K562 (cell line): ENCODE results near the gene HMOX1. TPM values are rescaled to one million over a fixed set of nuclear protein-coding genes. Genes with fewer than 3 reads are reported as not detected.

ENCODE experiments used
- ATAC-seq: fragments of 200-7000 bp; cut with Tn5 transposase; 3 replicates; pipeline ENCODE4 v1.9.1; 2020; ENCODE audit warnings: moderate library complexity
- BruUV-seq: library from RNA; stranded (reverse); fragments of 400-500 nt; replicated peaks from 2 replicates; lab custom pipeline; 2021; lab: Mats Ljungman, UMichigan
- CTCF ChIA-PET: fragments of 300-600 bp; formaldehyde crosslinking; extraction: SDS; loops from one replicate; lab custom pipeline; 2021; ENCODE audit warnings: low intra/inter-chr PET ratio; lab: Yijun Ruan, JAX
- POLR2A ChIA-PET: fragments of 300-600, 350-650 bp; sonication (Branson Sonifier 250); formaldehyde crosslinking; extraction: SDS; loops from one replicate; lab custom pipeline; 2021; ENCODE audit warnings: antibody characterized with exemption, inconsistent platforms; lab: Yijun Ruan, JAX
- DNase-seq, 4 experiments: peaks; one replicate each; pipeline versions ENCODE4 v3.0.0 to v3.0.0-alpha.2; 2011 to 2018; ENCODE audit warnings: low spot score in 3 of 4, mixed read lengths in 3 of 4; ENCODE audit errors: extremely low read depth in 1 of 4
- FAIRE-seq: peaks from 2 replicates; lab custom pipeline; 2011; peaks lifted over from hg19 to GRCh38; lab: Jason Lieb, UNC
- H2AFZ ChIP-seq: 2 replicates; pipeline ENCODE4 v1.6.0; 2011; ENCODE audit warnings: low read depth, low read length, control low read depth, inconsistent platforms
- H3K27ac ChIP-seq: fragments of 200-600 bp; 3 replicates; pipeline ENCODE4 v1.8.0; 2011; ENCODE audit warnings: low read depth, mild to moderate bottlenecking, control low read depth, inconsistent platforms, low read length, moderate library complexity, mixed read lengths; ENCODE audit errors: extremely low read depth
- H3K27me3 ChIP-seq, 2 experiments: fragments of 300-600 bp in 1 of 2; 2 replicates in 1 of 2; 3 replicates in 1 of 2; pipeline versions ENCODE4 v1.6.0 to v1.8.0; 2011; ENCODE audit warnings: inconsistent platforms in 2 of 2, low read length in 2 of 2, mild to moderate bottlenecking in 1 of 2, mixed read lengths in 1 of 2, moderate library complexity in 1 of 2; ENCODE audit not compliant: control insufficient read depth in 2 of 2, insufficient read depth in 2 of 2
- H3K36me3 ChIP-seq: fragments of 300-600 bp; 3 replicates; pipeline ENCODE4 v1.8.0; 2011; ENCODE audit warnings: mild to moderate bottlenecking, low read length, inconsistent platforms; ENCODE audit not compliant: control insufficient read depth, insufficient read depth
- H3K4me1 ChIP-seq, 2 experiments: fragments of 200-600 bp in 1 of 2; replicated peaks in 1 of 2; 2 replicates in 1 of 2; 3 replicates in 1 of 2; pipeline versions ENCODE4 v1.5.1 to v1.8.0; 2011; ENCODE audit warnings: inconsistent platforms in 2 of 2, low read length in 2 of 2, mild to moderate bottlenecking in 1 of 2, mixed read lengths in 1 of 2, moderate library complexity in 1 of 2; ENCODE audit not compliant: control insufficient read depth in 2 of 2, insufficient read depth in 2 of 2
- H3K4me2 ChIP-seq: 2 replicates; pipeline ENCODE4 v1.6.1; 2011; ENCODE audit warnings: low read length, control low read depth, inconsistent platforms, mixed read lengths; ENCODE audit not compliant: insufficient read depth
- H3K4me3 ChIP-seq: fragments of 200-600 bp; sonication (generic), shearing (Covaris generic); 2 replicates; pipeline ENCODE4 v1.5.1; 2016; ENCODE audit warnings: control low read depth, inconsistent platforms
- H3K79me2 ChIP-seq: fragments of 200-600 bp; 3 replicates; pipeline ENCODE4 v1.8.0; 2011; ENCODE audit warnings: low read length, inconsistent platforms; ENCODE audit not compliant: control insufficient read depth, insufficient read depth
- H3K9ac ChIP-seq, 2 experiments: 2 replicates each; pipeline versions ENCODE4 v1.6.0 to v1.6.1; 2011; ENCODE audit warnings: low read depth in 2 of 2, low read length in 2 of 2, control low read depth in 1 of 2, inconsistent platforms in 1 of 2, mild to moderate bottlenecking in 1 of 2, mixed read lengths in 1 of 2; ENCODE audit not compliant: insufficient read depth in 1 of 2
- H3K9me1 ChIP-seq: one replicate; pipeline ENCODE4 v1.6.0; 2011; ENCODE audit warnings: inconsistent platforms, mild to moderate bottlenecking, low read length, moderate library complexity; ENCODE audit not compliant: control insufficient read depth, insufficient read depth
- H3K9me3 ChIP-seq: replicated peaks from 2 replicates; pipeline ENCODE4 v1.5.1; 2011; ENCODE audit warnings: low read depth, low read length, inconsistent platforms; ENCODE audit not compliant: control insufficient read depth, insufficient read depth
- H4K20me1 ChIP-seq: replicated peaks from 2 replicates; pipeline ENCODE4 v1.6.1; 2011; ENCODE audit warnings: low read length, inconsistent platforms, mixed read lengths; ENCODE audit not compliant: control insufficient read depth, insufficient read depth
- BRD4 ChIP-seq: fragments of 200-600 bp; sonication (generic); IDR thresholded peaks from 2 replicates; pipeline ENCODE4 v1.6.1; 2017; ENCODE audit warnings: inconsistent platforms
- FOXJ3 ChIP-seq: sonication (generic); formaldehyde crosslinking; IDR thresholded peaks from 2 replicates; pipeline ENCODE4 v1.4.0; 2020; ENCODE audit warnings: mild to moderate bottlenecking, missing genetic modification reagents
- JUND ChIP-seq, 2 experiments: IDR thresholded peaks; 2 replicates in 1 of 2; 3 replicates in 1 of 2; pipeline ENCODE4 v1.6.1; 2011; ENCODE audit warnings: borderline replicate concordance in 2 of 2, low read depth in 2 of 2, low read length in 2 of 2, improper control_type of control experiment in 1 of 2, missing biosample characterization in 1 of 2, missing genetic modification characterization in 1 of 2, missing genetic modification reagents in 1 of 2
- MYBL2 ChIP-seq, 2 experiments: fragments of 450-650 bp in 1 of 2; sonication (generic) in 1 of 2; formaldehyde crosslinking in 1 of 2; IDR thresholded peaks; 2 replicates each; pipeline versions ENCODE4 v1.6.1 to v1.8.1; 2017 to 2022; ENCODE audit warnings: borderline replicate concordance in 1 of 2, inconsistent platforms in 1 of 2, low read depth in 1 of 2, mild to moderate bottlenecking in 1 of 2, missing genetic modification reagents in 1 of 2, moderate library complexity in 1 of 2
- SMAD4 ChIP-seq: fragments of 250-450 bp; sonication (Bioruptor Pico); conservative IDR thresholded peaks from 2 replicates; pipeline ENCODE4 v1.8.0; 2021; ENCODE audit warnings: inconsistent platforms, mild to moderate bottlenecking, moderate library complexity
- SMARCA5 ChIP-seq: fragments of 450-650 bp; IDR thresholded peaks from 2 replicates; pipeline ENCODE4 v1.6.1; 2016
- SMARCC2 ChIP-seq: fragments of 450-650 bp; IDR thresholded peaks from 2 replicates; pipeline ENCODE4 v1.6.1; 2017; ENCODE audit warnings: antibody characterized with exemption, moderate library complexity, mild to moderate bottlenecking, low read depth
- TAF1 ChIP-seq: IDR thresholded peaks from 2 replicates; pipeline ENCODE4 v1.6.1; 2011; ENCODE audit warnings: mild to moderate bottlenecking, low read length, moderate library complexity; ENCODE audit not compliant: insufficient read depth, control insufficient read depth, severe bottlenecking; ENCODE audit errors: extremely low read depth
- ZNF175 ChIP-seq: fragments of 200-800 bp; sonication (Bioruptor generic); IDR thresholded peaks from 2 replicates; pipeline ENCODE4 v1.6.1; 2016; ENCODE audit warnings: low read depth, mild to moderate bottlenecking, missing genetic modification characterization, missing compliant biosample characterization
- ZNF766 ChIP-seq: fragments of 200-800 bp; sonication (Bioruptor generic); conservative IDR thresholded peaks from 2 replicates; pipeline ENCODE4 v1.6.1; 2016; ENCODE audit warnings: missing genetic modification characterization, missing compliant biosample characterization
- WGBS: fragments of 100-300 bp; shearing (Covaris generic); methylation state at CpG from one replicate; pipeline ENCODE4 v1.1.6; 2016; ENCODE audit warnings: low coverage, mixed read lengths; ENCODE audit not compliant: insufficient coverage; ENCODE audit errors: missing lambda C conversion rate; 5-methylcytosine and 5-hydroxymethylcytosine counted together
- in situ Hi-C: fragments of 300-500 bp; cut with MboI; formaldehyde crosslinking; loops from 4 replicates; pipeline ENCODE4 v1.15.0; 2018; ENCODE audit warnings: inconsistent platforms, mixed read lengths
- intact Hi-C: fragments of 100-400 bp; cut with micrococcal nuclease; formaldehyde crosslinking; loops from 2 replicates; pipeline ENCODE4 v1.14.2; 2022
- polyA plus RNA-seq, 8 experiments: library from polyadenylated mRNA; depleted of rRNA in 4 of 8; stranded (reverse) in 5 of 8; unstranded in 3 of 8; fragments of >200 nt; fragmentation: Nextera tagmentation in 2 of 8; fragmentation: Illumina TruSeq in 1 of 8; extraction: Ambion mirVana in 2 of 8; extraction: Trizol in 1 of 8; gene quantifications; 2 replicates each; pipeline versions ENCODE4 v1.2.1 to v1.2.3, GENCODE V29; 2011 to 2014; ENCODE audit warnings: inconsistent platforms in 1 of 8, missing spikeins in 1 of 8
- total RNA-seq, 7 experiments: library from RNA; depleted of rRNA in 6 of 7; stranded (reverse); fragments of >200 nt in 6 of 7; fragmentation: Illumina TruSeq in 2 of 7; extraction: Trizol in 2 of 7; gene quantifications; 2 replicates each; pipeline versions ENCODE4 v1.2.1 to v1.2.3, GENCODE V29; 2011 to 2021; ENCODE audit warnings: low replicate concordance in 1 of 7
- TF ChIP-seq, protein P1 (sequence below): sonication (generic); formaldehyde crosslinking; IDR thresholded peaks from 2 replicates; pipeline ENCODE4 v1.9.0; 2022; ENCODE audit warnings: mild to moderate bottlenecking, missing genetic modification reagents
- TF ChIP-seq, protein P2 (sequence below): sonication (generic); formaldehyde crosslinking; IDR thresholded peaks from 2 replicates; pipeline ENCODE4 v1.8.0; 2022; ENCODE audit warnings: missing genetic modification reagents, mild to moderate bottlenecking, moderate library complexity, borderline replicate concordance
- TF ChIP-seq, protein P3 (sequence below): fragments of 450-650 bp; IDR thresholded peaks from 2 replicates; pipeline ENCODE4 v1.6.1; 2017; ENCODE audit warnings: antibody characterized with exemption, mild to moderate bottlenecking

The HMOX1 gene
- total and polyA plus RNA-seq, 9 of the 15 experiments (the other 6 are each of a cell fraction or from before 2014, with no cell fraction given), result not detected

DNA sequence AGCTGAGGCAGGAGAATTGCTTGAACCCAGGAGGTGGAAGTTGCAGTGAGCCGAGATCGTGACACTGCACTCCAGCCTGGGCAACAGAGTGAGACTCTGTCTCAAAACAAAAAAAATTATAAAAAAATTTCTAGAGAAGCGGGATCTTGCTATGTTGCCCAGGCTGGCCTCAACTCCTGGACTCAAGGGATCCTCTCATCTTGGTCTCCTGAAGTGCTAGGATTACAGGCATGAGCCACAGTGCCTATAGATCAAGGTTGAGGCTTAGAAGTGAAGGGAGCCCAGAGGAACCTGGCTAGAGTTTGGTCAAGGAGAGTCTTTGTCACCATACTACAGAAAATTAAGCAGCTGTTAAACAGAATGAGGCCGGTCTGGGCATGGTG, 17.7 kb downstream of the HMOX1 start (continued):
- TF ChIP-seq, protein P1, sequence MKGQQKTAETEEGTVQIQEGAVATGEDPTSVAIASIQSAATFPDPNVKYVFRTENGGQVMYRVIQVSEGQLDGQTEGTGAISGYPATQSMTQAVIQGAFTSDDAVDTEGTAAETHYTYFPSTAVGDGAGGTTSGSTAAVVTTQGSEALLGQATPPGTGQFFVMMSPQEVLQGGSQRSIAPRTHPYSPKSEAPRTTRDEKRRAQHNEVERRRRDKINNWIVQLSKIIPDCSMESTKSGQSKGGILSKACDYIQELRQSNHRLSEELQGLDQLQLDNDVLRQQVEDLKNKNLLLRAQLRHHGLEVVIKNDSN, result no peak
- TF ChIP-seq MYBL2 (IDR thresholded peaks at IDR 0.05; ENCODE audit: low read depth) (no peak), MYBL2 (CRISPR knock-in tag; IDR thresholded peaks at IDR 0.05; ENCODE audit: borderline replicate concordance) (no peak), FOXJ3 (CRISPR knock-in tag) (no peak), JUND (IDR thresholded peaks at IDR 0.05; ENCODE audit: borderline replicate concordance, low read depth, low read length) (no peak), JUND (tag; IDR thresholded peaks at IDR 0.05; ENCODE audit: borderline replicate concordance, low read depth, low read length) (no peak)

DNA sequence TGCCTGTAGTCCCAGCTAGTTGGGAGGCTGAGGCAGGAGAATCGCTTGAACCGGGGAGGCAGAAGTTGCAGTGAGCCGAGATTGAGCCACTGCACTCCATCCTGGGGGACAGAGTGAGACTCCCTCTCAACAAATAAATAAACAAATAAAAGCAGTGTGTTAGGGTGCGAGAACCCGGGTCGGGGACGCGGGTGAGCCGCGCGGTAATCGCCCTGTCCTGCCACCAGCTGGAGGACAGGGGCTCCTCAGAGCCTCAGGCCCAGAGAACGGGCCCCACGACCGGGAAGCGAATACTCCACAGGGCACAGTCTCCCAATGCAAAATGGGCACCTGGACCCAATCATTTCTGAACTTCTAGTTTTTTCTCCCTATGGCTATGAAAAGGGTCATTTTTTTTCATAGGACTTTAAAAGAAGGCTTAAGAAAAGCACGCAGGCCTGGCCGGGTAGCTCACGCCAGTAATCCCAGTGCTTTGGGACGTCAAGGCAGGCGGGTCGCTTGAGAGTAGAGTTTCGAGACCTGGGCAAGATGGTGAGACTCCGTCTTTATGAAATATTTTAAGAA, 18.3 kb downstream of the HMOX1 start:
- ChIA-PET POLR2A (interaction anchor here (0.6 to 1.6 kb wide), 8 partner anchors 8 to 618 kb away, joined by 3 to 14 read pairs (median 4); no protein-coding TSS in a partner anchor), CTCF (no interaction called here)
- intact Hi-C loops, result no loop called here
- H3K4me1 ChIP-seq, result peaks cover 12 to 30% of the 10 kb centered on the region in 2 experiments; a peak in 4 of 5 replicates
- peak overlapping the region; percentile 92 for H3K4me3 ChIP-seq
- no peaks in the 10 kb centered on the region for H3K9me3 ChIP-seq
- FAIRE-seq (no peak), ATAC-seq (peak; percentile 72), DNase-seq (peak in 2 of 4 experiments; percentile 54 to 57)
- WGBS, result 4% methylated on average over 12 of the region's 24 CpGs
- peak overlapping the region; percentile 83 for H2AFZ ChIP-seq
- no peaks in the 10 kb centered on the region for H4K20me1 ChIP-seq
- in situ Hi-C loops, result no loop called here
- H3K9ac ChIP-seq, result peak overlapping the region; percentile 95 to 99
- no peaks in the 10 kb centered on the region for H3K27me3 ChIP-seq
- H3K36me3 ChIP-seq, result peaks cover 32% of the 10 kb centered on the region
- BruUV-seq, result TSS peak; percentile 89
- H3K79me2 ChIP-seq, result peaks cover 38% of the 10 kb centered on the region
- H3K4me2 ChIP-seq, result peak overlapping the region; percentile 81
- H3K27ac ChIP-seq, result peak overlapping the region; percentile 97
- no peaks in the 10 kb centered on the region for H3K9me1 ChIP-seq
- TF ChIP-seq, protein P2, sequence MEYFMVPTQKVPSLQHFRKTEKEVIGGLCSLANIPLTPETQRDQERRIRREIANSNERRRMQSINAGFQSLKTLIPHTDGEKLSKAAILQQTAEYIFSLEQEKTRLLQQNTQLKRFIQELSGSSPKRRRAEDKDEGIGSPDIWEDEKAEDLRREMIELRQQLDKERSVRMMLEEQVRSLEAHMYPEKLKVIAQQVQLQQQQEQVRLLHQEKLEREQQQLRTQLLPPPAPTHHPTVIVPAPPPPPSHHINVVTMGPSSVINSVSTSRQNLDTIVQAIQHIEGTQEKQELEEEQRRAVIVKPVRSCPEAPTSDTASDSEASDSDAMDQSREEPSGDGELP, result peak; percentile 75; the same call in 1 of the 2 replicates
- TF ChIP-seq ZNF766 (CRISPR knock-in tag), result no peak
- peak; percentile 94 for TF ChIP-seq BRD4
- peak; percentile 68; the same call in 1 of the 2 replicates for TF ChIP-seq SMARCC2
- TF ChIP-seq ZNF175 (CRISPR knock-in tag), result no peak
- TF ChIP-seq SMARCA5, result peak; percentile 32; the same call in 1 of the 2 replicates
- peak; percentile 8 for TF ChIP-seq TAF1
- 0 out of 2 replicates have a peak, but pooled peaks have one; percentile 14 for TF ChIP-seq SMAD4 (CRISPR knock-in tag)
- TF ChIP-seq, protein P3, sequence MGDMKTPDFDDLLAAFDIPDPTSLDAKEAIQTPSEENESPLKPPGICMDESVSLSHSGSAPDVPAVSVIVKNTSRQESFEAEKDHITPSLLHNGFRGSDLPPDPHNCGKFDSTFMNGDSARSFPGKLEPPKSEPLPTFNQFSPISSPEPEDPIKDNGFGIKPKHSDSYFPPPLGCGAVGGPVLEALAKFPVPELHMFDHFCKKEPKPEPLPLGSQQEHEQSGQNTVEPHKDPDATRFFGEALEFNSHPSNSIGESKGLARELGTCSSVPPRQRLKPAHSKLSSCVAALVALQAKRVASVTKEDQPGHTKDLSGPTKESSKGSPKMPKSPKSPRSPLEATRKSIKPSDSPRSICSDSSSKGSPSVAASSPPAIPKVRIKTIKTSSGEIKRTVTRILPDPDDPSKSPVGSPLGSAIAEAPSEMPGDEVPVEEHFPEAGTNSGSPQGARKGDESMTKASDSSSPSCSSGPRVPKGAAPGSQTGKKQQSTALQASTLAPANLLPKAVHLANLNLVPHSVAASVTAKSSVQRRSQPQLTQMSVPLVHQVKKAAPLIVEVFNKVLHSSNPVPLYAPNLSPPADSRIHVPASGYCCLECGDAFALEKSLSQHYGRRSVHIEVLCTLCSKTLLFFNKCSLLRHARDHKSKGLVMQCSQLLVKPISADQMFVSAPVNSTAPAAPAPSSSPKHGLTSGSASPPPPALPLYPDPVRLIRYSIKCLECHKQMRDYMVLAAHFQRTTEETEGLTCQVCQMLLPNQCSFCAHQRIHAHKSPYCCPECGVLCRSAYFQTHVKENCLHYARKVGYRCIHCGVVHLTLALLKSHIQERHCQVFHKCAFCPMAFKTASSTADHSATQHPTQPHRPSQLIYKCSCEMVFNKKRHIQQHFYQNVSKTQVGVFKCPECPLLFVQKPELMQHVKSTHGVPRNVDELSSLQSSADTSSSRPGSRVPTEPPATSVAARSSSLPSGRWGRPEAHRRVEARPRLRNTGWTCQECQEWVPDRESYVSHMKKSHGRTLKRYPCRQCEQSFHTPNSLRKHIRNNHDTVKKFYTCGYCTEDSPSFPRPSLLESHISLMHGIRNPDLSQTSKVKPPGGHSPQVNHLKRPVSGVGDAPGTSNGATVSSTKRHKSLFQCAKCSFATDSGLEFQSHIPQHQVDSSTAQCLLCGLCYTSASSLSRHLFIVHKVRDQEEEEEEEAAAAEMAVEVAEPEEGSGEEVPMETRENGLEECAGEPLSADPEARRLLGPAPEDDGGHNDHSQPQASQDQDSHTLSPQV, result 0 out of 2 replicates have a peak, but pooled peaks have one; percentile 65
